Right lobe of liver (tissue), 4 donors: ENCODE measurements around the gene PAQR3.

Source experiments
- CTCF ChIP-seq, 4 donors: fragments of 200-600 bp in 3 of 4; fragments of 450-650 bp in 1 of 4; IDR thresholded peaks; one replicate each; pipeline versions ENCODE4 v1.5.1 to v1.8.0; 2016 to 2022; ENCODE audit warnings: antibody characterized with exemption in 4 of 4, mild to moderate bottlenecking in 2 of 4
- POLR2A ChIP-seq: fragments of 450-650 bp; IDR thresholded peaks from one replicate; pipeline ENCODE4 v1.6.1; 2017; ENCODE audit warnings: antibody characterized with exemption, mild to moderate bottlenecking
- donor health status: DM: no; HTN: no; CAD: no.
- donor health status: DM: no; HTN: no; CAD: no.
- donor health status: DM: no; HTN: yes; CAD: no.

- TF ChIP-seq CTCF (IDR thresholded peaks at IDR 0.05) (no peak), POLR2A (no peak)
Observed at GRCh38 chr4:78971776-78972175, 32.5 kb upstream of the PAQR3 start.
